Activated naive CD8-positive, alpha-beta T cell (primary cell): Measurements from ENCODE around the gene TTR.

Experiments used
- H3K27ac Mint-ChIP-seq: one replicate; pipeline ENCODE4 v1.8.0; 2021; ENCODE audit warnings: mixed read lengths
- H3K27me3 Mint-ChIP-seq: one replicate; pipeline ENCODE4 v1.8.0; 2021; ENCODE audit warnings: mixed read lengths
- H3K36me3 Mint-ChIP-seq: one replicate; pipeline ENCODE4 v1.8.0; 2021; ENCODE audit warnings: mixed read lengths
- H3K4me1 Mint-ChIP-seq: one replicate; pipeline ENCODE4 v1.8.0; 2021; ENCODE audit warnings: low read depth, mixed read lengths
- H3K4me3 Mint-ChIP-seq: one replicate; pipeline ENCODE4 v1.8.0; 2021; ENCODE audit warnings: mild to moderate bottlenecking, mixed read lengths
- H3K9me3 Mint-ChIP-seq: one replicate; pipeline ENCODE4 v1.8.0; 2021; ENCODE audit warnings: low read depth, mixed read lengths

TTR gene

GRCh38 chr18:31572368-31572767, 19.3 kb upstream of the TTR start:
- Mint-ChIP-seq H3K9me3 (no peaks in the 10 kb centered on the region), H3K27me3 (no peaks in the 10 kb centered on the region), H3K36me3 (no peaks in the 10 kb centered on the region), H3K4me3 (no peak overlapping the region), H3K27ac (no peak overlapping the region), H3K4me1 (no peaks in the 10 kb centered on the region)

GRCh38 chr18:31573051-31573450, 18.6 kb upstream of the TTR start:
- Mint-ChIP-seq H3K27ac (no peak overlapping the region), H3K9me3 (no peaks in the 10 kb centered on the region), H3K4me1 (no peaks in the 10 kb centered on the region), H3K27me3 (no peaks in the 10 kb centered on the region), H3K4me3 (no peak overlapping the region), H3K36me3 (no peaks in the 10 kb centered on the region)

GRCh38 chr18:31574359-31574758, 17.3 kb upstream of the TTR start:
- Mint-ChIP-seq H3K4me3 (no peak overlapping the region), H3K36me3 (no peaks in the 10 kb centered on the region)

GRCh38 chr18:31575515-31576257, 16.0 kb upstream of the TTR start:
- H3K27me3 Mint-ChIP-seq = no peaks in the 10 kb centered on the region
- no peak overlapping the region for H3K27ac Mint-ChIP-seq
- no peak overlapping the region for H3K4me3 Mint-ChIP-seq
- no peaks in the 10 kb centered on the region for H3K36me3 Mint-ChIP-seq
- H3K9me3 Mint-ChIP-seq = no peaks in the 10 kb centered on the region
- no peaks in the 10 kb centered on the region for H3K4me1 Mint-ChIP-seq

More at GRCh38 chr18:31574359-31574758, 17.3 kb upstream of the TTR start:
- H3K9me3 Mint-ChIP-seq = no peaks in the 10 kb centered on the region
- no peak overlapping the region for H3K27ac Mint-ChIP-seq
- no peaks in the 10 kb centered on the region for H3K4me1 Mint-ChIP-seq
- H3K27me3 Mint-ChIP-seq = no peaks in the 10 kb centered on the region

- H3K4me3 Mint-ChIP-seq = no peak overlapping the region
- H3K27me3 Mint-ChIP-seq = no peaks in the 10 kb centered on the region
- H3K27ac Mint-ChIP-seq = no peak overlapping the region
- no peaks in the 10 kb centered on the region for H3K4me1 Mint-ChIP-seq
- H3K9me3 Mint-ChIP-seq = no peaks in the 10 kb centered on the region
- H3K36me3 Mint-ChIP-seq = no peaks in the 10 kb centered on the region
These were observed 15.0 kb upstream of the TTR start for GRCh38 chr18:31576670-31577069.

- H3K4me3 Mint-ChIP-seq = no peak overlapping the region
- no peaks in the 10 kb centered on the region for H3K4me1 Mint-ChIP-seq
- no peaks in the 10 kb centered on the region for H3K9me3 Mint-ChIP-seq
- no peak overlapping the region for H3K27ac Mint-ChIP-seq
- H3K27me3 Mint-ChIP-seq = no peaks in the 10 kb centered on the region
- H3K36me3 Mint-ChIP-seq = no peaks in the 10 kb centered on the region
These were observed 14.5 kb upstream of the TTR start for GRCh38 chr18:31577195-31577594.

GRCh38 chr18:31578126-31578525, 13.6 kb upstream of the TTR start:
- Mint-ChIP-seq H3K27me3 (no peaks in the 10 kb centered on the region), H3K27ac (no peak overlapping the region), H3K4me3 (no peak overlapping the region), H3K9me3 (no peaks in the 10 kb centered on the region), H3K4me1 (no peaks in the 10 kb centered on the region), H3K36me3 (no peaks in the 10 kb centered on the region)

GRCh38 chr18:31579375-31579774, 12.3 kb upstream of the TTR start:
- no peak overlapping the region for H3K4me3 Mint-ChIP-seq
- no peaks in the 10 kb centered on the region for H3K27me3 Mint-ChIP-seq
- no peaks in the 10 kb centered on the region for H3K4me1 Mint-ChIP-seq
- no peaks in the 10 kb centered on the region for H3K9me3 Mint-ChIP-seq
- no peak overlapping the region for H3K27ac Mint-ChIP-seq
- H3K36me3 Mint-ChIP-seq = no peaks in the 10 kb centered on the region

- Mint-ChIP-seq H3K4me1 (no peaks in the 10 kb centered on the region), H3K27ac (no peak overlapping the region), H3K4me3 (no peak overlapping the region), H3K9me3 (no peaks in the 10 kb centered on the region), H3K36me3 (no peaks in the 10 kb centered on the region), H3K27me3 (peaks cover 1% of the 10 kb centered on the region)
These were observed 10.0 kb upstream of the TTR start for GRCh38 chr18:31581498-31582197.

- H3K27ac Mint-ChIP-seq = no peak overlapping the region
- no peaks in the 10 kb centered on the region for H3K36me3 Mint-ChIP-seq
- H3K4me1 Mint-ChIP-seq = no peaks in the 10 kb centered on the region
- peaks cover 1% of the 10 kb centered on the region for H3K27me3 Mint-ChIP-seq
- no peaks in the 10 kb centered on the region for H3K9me3 Mint-ChIP-seq
- H3K4me3 Mint-ChIP-seq = no peak overlapping the region
These were observed 8.4 kb upstream of the TTR start for GRCh38 chr18:31583185-31583854.

GRCh38 chr18:31585991-31586390, 5.7 kb upstream of the TTR start:
- H3K27ac Mint-ChIP-seq = no peak overlapping the region
- H3K4me1 Mint-ChIP-seq = no peaks in the 10 kb centered on the region
- H3K9me3 Mint-ChIP-seq = no peaks in the 10 kb centered on the region
- no peak overlapping the region for H3K4me3 Mint-ChIP-seq
- no peaks in the 10 kb centered on the region for H3K36me3 Mint-ChIP-seq
- H3K27me3 Mint-ChIP-seq = peaks cover 1% of the 10 kb centered on the region

- Mint-ChIP-seq H3K36me3 (no peaks in the 10 kb centered on the region), H3K27me3 (peaks cover 1% of the 10 kb centered on the region), H3K4me1 (no peaks in the 10 kb centered on the region), H3K9me3 (no peaks in the 10 kb centered on the region), H3K4me3 (no peak overlapping the region), H3K27ac (no peak overlapping the region)
These were observed 5.1 kb upstream of the TTR start for GRCh38 chr18:31586616-31587015.

- no peaks in the 10 kb centered on the region for H3K4me1 Mint-ChIP-seq
- peaks cover 1% of the 10 kb centered on the region for H3K27me3 Mint-ChIP-seq
- H3K4me3 Mint-ChIP-seq = no peak overlapping the region
- no peak overlapping the region for H3K27ac Mint-ChIP-seq
- no peaks in the 10 kb centered on the region for H3K9me3 Mint-ChIP-seq
- no peaks in the 10 kb centered on the region for H3K36me3 Mint-ChIP-seq
These were observed 4.1 kb upstream of the TTR start for GRCh38 chr18:31587529-31587928.

- H3K27ac Mint-ChIP-seq = no peak overlapping the region
- H3K4me3 Mint-ChIP-seq = no peak overlapping the region
- no peaks in the 10 kb centered on the region for H3K9me3 Mint-ChIP-seq
- H3K36me3 Mint-ChIP-seq = no peaks in the 10 kb centered on the region
- no peaks in the 10 kb centered on the region for H3K4me1 Mint-ChIP-seq
- peaks cover 1% of the 10 kb centered on the region for H3K27me3 Mint-ChIP-seq
These were observed 1.1 kb upstream of the TTR start for GRCh38 chr18:31590570-31590969.

GRCh38 chr18:31591113-31591512, 564 bp upstream of the TTR start:
- no peaks in the 10 kb centered on the region for H3K4me1 Mint-ChIP-seq
- no peaks in the 10 kb centered on the region for H3K36me3 Mint-ChIP-seq
- no peaks in the 10 kb centered on the region for H3K9me3 Mint-ChIP-seq
- no peak overlapping the region for H3K27ac Mint-ChIP-seq
- no peak overlapping the region for H3K4me3 Mint-ChIP-seq
- H3K27me3 Mint-ChIP-seq = peaks cover 1% of the 10 kb centered on the region
